Neural cell (in vitro differentiated cells): ENCODE results near the gene CPEB3.

Source experiments
- CTCF ChIP-seq: fragments of 450-650 bp; IDR thresholded peaks from 2 replicates; pipeline ENCODE4 v1.5.1; 2014; ENCODE audit warnings: antibody characterized with exemption, mild to moderate bottlenecking, moderate library complexity; ENCODE audit not compliant: poor library complexity, severe bottlenecking
- POLR2AphosphoS5 ChIP-seq: IDR thresholded peaks from 2 replicates; pipeline ENCODE4 v1.6.1; 2012
- RAD21 ChIP-seq: fragments of 450-650 bp; conservative IDR thresholded peaks from 2 replicates; pipeline ENCODE4 v1.6.1; 2014; ENCODE audit warnings: antibody characterized with exemption, mild to moderate bottlenecking, moderate library complexity
- TF ChIP-seq, protein P1 (sequence below): IDR thresholded peaks from 2 replicates; pipeline ENCODE4 v1.6.1; 2012; ENCODE audit warnings: borderline replicate concordance

GRCh38 chr10:92103376-92104090 lies 187.3 kb downstream of the CPEB3 start:
- TF ChIP-seq, protein P1, sequence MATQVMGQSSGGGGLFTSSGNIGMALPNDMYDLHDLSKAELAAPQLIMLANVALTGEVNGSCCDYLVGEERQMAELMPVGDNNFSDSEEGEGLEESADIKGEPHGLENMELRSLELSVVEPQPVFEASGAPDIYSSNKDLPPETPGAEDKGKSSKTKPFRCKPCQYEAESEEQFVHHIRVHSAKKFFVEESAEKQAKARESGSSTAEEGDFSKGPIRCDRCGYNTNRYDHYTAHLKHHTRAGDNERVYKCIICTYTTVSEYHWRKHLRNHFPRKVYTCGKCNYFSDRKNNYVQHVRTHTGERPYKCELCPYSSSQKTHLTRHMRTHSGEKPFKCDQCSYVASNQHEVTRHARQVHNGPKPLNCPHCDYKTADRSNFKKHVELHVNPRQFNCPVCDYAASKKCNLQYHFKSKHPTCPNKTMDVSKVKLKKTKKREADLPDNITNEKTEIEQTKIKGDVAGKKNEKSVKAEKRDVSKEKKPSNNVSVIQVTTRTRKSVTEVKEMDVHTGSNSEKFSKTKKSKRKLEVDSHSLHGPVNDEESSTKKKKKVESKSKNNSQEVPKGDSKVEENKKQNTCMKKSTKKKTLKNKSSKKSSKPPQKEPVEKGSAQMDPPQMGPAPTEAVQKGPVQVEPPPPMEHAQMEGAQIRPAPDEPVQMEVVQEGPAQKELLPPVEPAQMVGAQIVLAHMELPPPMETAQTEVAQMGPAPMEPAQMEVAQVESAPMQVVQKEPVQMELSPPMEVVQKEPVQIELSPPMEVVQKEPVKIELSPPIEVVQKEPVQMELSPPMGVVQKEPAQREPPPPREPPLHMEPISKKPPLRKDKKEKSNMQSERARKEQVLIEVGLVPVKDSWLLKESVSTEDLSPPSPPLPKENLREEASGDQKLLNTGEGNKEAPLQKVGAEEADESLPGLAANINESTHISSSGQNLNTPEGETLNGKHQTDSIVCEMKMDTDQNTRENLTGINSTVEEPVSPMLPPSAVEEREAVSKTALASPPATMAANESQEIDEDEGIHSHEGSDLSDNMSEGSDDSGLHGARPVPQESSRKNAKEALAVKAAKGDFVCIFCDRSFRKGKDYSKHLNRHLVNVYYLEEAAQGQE: no peak
- TF ChIP-seq CTCF: no peak
- no peak for TF ChIP-seq RAD21
- TF ChIP-seq POLR2AphosphoS5: no peak
